Measurements from ENCODE around the gene SH3TC1. TPM values are rescaled to one million over a fixed set of nuclear protein-coding genes. Genes with fewer than 3 reads are reported as not detected.
A peak's percentile ranks its signal among the peaks of the same experiment; 100 is the strongest.

The SH3TC1 gene
- total RNA-seq, 1 donor from 2014 or later = 32.1 TPM

GRCh38 chr4:8157944-8158709 lies 41.0 kb upstream of the SH3TC1 start:
- peaks cover 5% of the 10 kb centered on the region for H3K27me3 ChIP-seq (ENCODE audit: control insufficient read depth, insufficient read depth, low read length)
- H3K36me3 ChIP-seq (ENCODE audit: control insufficient read depth, insufficient read depth, low read length) = no peaks in the 10 kb centered on the region
- no peak for DNase-seq (ENCODE audit: low read depth)
- TF ChIP-seq, protein P1, sequence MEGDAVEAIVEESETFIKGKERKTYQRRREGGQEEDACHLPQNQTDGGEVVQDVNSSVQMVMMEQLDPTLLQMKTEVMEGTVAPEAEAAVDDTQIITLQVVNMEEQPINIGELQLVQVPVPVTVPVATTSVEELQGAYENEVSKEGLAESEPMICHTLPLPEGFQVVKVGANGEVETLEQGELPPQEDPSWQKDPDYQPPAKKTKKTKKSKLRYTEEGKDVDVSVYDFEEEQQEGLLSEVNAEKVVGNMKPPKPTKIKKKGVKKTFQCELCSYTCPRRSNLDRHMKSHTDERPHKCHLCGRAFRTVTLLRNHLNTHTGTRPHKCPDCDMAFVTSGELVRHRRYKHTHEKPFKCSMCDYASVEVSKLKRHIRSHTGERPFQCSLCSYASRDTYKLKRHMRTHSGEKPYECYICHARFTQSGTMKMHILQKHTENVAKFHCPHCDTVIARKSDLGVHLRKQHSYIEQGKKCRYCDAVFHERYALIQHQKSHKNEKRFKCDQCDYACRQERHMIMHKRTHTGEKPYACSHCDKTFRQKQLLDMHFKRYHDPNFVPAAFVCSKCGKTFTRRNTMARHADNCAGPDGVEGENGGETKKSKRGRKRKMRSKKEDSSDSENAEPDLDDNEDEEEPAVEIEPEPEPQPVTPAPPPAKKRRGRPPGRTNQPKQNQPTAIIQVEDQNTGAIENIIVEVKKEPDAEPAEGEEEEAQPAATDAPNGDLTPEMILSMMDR (IDR thresholded peaks at IDR 0.05; ENCODE audit: insufficient read depth, low read length, severe bottlenecking) = no peak
- peak overlapping the region; percentile 49 for H3K4me3 ChIP-seq (ENCODE audit: low read depth, low read length)
- FAIRE-seq = no peak

DNA sequence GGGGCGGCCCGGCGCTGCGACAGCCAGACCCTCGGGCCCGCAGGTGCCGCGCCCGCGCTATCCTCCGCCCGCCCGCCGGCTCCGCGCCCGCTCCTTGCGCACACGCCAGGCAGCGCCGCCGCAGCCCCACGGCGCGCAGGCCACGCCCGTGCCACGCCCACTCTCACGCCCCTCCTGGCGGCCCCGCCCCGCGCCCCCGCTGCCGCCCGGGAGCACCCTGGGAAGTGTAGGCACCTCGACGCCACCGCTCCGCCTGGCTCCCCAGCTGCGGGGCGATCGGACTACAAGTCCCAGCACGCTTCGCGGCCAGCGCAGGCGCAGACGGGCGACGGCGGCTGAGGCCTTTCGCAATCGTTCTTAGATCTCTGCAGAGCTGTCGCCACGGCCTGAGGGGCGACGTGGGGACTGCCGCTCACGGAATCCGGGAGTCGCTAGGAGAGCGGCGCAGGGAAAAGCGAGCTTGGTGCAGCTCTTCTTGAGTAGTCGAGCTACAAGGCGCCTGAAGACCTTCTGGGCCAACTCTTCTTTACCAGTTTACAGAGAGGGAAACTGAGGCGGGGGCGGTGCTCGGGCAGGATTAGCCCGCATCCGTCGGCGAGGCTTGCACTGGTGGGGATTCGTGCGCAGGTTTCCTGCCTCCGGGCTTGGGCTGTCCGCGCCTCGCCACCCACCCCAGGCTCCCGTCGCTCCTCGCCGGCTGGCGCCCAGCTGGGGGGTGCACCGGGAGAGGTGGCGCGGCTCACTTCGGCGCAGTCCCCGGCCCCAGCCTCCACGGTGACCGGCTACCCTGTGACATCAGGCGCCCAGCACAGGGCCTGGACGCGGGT lies 40.2 kb upstream of the SH3TC1 start, which contains the start of gene ABLIM2:
Gene ABLIM2, minus strand, starts transcription at position 104 of the 827 bp plus-strand sequence. CDS start 124 bp downstream, outside the sequence.
- DNase-seq (ENCODE audit: low read depth) (peak; percentile 88), FAIRE-seq (no peak)
- Histone ChIP-seq H3K27me3 (ENCODE audit: control insufficient read depth, insufficient read depth, low read length) (peaks cover 5% of the 10 kb centered on the region), H3K4me3 (ENCODE audit: low read depth, low read length) (peak within 1 kb of the TSS; percentile 74), H3K36me3 (ENCODE audit: control insufficient read depth, insufficient read depth, low read length) (no peaks in the 10 kb centered on the region)
- TF ChIP-seq, protein P1 (IDR thresholded peaks at IDR 0.05; ENCODE audit: insufficient read depth, low read length, severe bottlenecking) = no peak

GRCh38 chr4:8159537-8160232 lies 39.4 kb upstream of the SH3TC1 start:
- Histone ChIP-seq H3K36me3 (ENCODE audit: control insufficient read depth, insufficient read depth, low read length) (no peaks in the 10 kb centered on the region), H3K4me3 (ENCODE audit: low read depth, low read length) (peak overlapping the region; percentile 74), H3K27me3 (ENCODE audit: control insufficient read depth, insufficient read depth, low read length) (peaks cover 5% of the 10 kb centered on the region)
- TF ChIP-seq, protein P1 (IDR thresholded peaks at IDR 0.05; ENCODE audit: insufficient read depth, low read length, severe bottlenecking) = no peak
- DNase-seq (ENCODE audit: low read depth) (no peak), FAIRE-seq (no peak)

DNA sequence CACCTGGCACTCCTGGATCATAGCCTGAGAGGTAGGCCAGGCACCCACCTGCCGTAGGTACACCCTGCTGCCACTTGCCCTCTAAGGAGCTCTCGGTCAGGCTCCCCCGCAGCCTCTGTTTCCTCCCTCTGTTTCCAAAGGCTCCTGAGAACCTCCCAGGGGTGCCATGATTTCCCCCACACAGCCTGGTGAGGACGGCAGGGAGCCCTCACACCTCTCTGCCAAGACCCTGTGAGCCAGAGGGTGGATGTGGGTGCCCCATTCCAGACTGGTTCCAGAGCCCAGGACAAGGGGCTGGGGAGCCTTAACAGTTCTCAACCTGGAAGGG lies 38.9 kb upstream of the SH3TC1 start:
- Histone ChIP-seq H3K27me3 (ENCODE audit: control insufficient read depth, insufficient read depth, low read length) (peaks cover 5% of the 10 kb centered on the region), H3K4me3 (ENCODE audit: low read depth, low read length) (no peak overlapping the region), H3K36me3 (ENCODE audit: control insufficient read depth, insufficient read depth, low read length) (no peaks in the 10 kb centered on the region)
- FAIRE-seq (no peak), DNase-seq (ENCODE audit: low read depth) (no peak)
- TF ChIP-seq, protein P1 (IDR thresholded peaks at IDR 0.05; ENCODE audit: insufficient read depth, low read length, severe bottlenecking) = no peak

GRCh38 chr4:8160572-8160971 lies 38.5 kb upstream of the SH3TC1 start:
- no peak for DNase-seq (ENCODE audit: low read depth)
- no peaks in the 10 kb centered on the region for H3K36me3 ChIP-seq (ENCODE audit: control insufficient read depth, insufficient read depth, low read length)
- peaks cover 5% of the 10 kb centered on the region for H3K27me3 ChIP-seq (ENCODE audit: control insufficient read depth, insufficient read depth, low read length)
- no peak overlapping the region for H3K4me3 ChIP-seq (ENCODE audit: low read depth, low read length)
- FAIRE-seq = peak; percentile 72
- TF ChIP-seq, protein P1 (IDR thresholded peaks at IDR 0.05; ENCODE audit: insufficient read depth, low read length, severe bottlenecking) = no peak

All from bronchial epithelial cell (primary cell).